ENCODE data around the gene IVD.

IVD gene

DNA sequence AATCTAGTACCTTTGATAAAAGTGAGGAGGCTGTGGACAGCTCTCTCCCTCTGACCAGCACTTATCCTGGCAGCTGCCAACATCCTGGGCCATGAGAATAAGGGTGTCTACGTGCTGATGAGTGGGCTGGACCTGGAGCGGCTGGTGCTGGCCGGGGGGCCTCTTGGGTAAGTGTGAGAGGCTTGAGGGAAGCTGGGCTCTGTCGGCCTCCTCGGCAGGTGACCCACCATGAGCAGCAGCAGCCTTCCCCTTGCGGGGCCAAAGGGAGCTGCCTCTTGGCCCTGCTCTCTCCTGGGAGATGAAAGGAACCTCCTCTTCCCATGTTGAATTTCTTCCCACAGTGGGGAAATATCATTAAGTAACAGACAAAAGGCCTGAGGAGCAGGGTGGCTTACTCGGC lies 9.2 kb downstream of the IVD start:
- no peak for DNase-seq (ENCODE audit: low read depth)

DNA sequence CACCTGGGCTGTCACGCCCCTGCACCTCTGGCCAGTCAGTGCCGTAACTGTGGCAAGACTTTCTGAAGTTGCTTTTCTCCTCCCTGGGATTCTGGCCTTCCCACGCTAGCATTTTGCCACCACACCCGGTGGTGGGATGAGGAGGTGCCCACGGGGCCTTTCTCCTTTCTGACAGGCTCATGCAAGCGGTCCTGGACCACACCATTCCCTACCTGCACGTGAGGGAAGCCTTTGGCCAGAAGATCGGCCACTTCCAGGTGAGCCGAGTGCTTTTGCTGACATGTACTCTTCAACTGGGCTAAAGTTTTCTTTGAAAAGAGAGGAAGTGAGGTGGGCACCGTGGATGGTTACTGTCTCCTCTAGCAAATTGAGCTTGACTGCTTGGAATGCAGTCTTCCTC lies 9.6 kb downstream of the IVD start:
- DNase-seq (ENCODE audit: low read depth): no peak

DNA sequence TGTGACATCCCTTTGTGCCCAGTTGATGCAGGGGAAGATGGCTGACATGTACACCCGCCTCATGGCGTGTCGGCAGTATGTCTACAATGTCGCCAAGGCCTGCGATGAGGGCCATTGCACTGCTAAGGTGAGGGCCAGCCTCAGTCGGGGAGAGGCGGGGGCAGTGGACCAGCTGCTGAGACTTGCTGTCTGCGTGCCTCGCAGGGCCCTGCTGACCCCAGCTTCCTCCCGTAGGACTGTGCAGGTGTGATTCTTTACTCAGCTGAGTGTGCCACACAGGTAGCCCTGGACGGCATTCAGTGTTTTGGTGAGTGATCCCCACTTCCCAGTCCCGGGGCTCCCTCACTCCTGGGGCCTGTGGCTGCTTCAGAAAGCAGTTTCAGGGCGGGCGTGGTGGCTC lies 10.5 kb downstream of the IVD start:
- no peak for DNase-seq (ENCODE audit: low read depth)

GRCh38 chr15:40418126-40418525 lies 12.5 kb downstream of the IVD start:
- no peak for DNase-seq (ENCODE audit: low read depth)

GRCh38 chr15:40420071-40420713 lies 14.6 kb downstream of the IVD start:
- DNase-seq (ENCODE audit: low read depth): no peak

- no peak for DNase-seq (ENCODE audit: low read depth)
These were observed 15.2 kb downstream of the IVD start for GRCh38 chr15:40420793-40421192.

GRCh38 chr15:40421246-40422157 lies 15.9 kb downstream of the IVD start:
- DNase-seq (ENCODE audit: low read depth): peak; percentile 67

GRCh38 chr15:40424483-40425115 lies 19.0 kb downstream of the IVD start:
- no peak for DNase-seq (ENCODE audit: low read depth)

- DNase-seq (ENCODE audit: low read depth): no peak
These were observed 20.1 kb downstream of the IVD start for GRCh38 chr15:40425681-40426080.

GRCh38 chr15:40427188-40427587 lies 21.6 kb downstream of the IVD start:
- DNase-seq (ENCODE audit: low read depth): no peak

DNA sequence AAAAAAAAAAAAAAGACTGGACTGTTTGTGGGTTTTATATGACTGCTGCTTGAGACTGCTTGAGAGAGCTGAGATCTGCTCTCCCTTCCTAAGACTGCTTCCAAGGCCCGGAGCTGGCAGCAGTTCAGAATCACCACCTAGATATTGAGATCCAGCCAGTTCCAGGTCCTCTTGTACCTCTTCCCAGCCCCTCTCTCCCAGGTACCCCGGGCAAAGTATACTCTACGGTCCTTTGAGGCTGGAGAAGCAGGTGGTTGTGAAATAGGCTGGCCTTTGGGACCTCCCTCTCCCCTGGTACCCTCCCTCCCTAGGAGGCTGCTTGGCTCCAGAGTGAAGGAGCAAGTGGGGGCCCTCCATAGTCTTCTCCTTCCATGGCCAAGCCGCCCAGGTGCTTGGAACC lies 22.6 kb downstream of the IVD start:
- DNase-seq (ENCODE audit: low read depth): no peak

- DNase-seq (ENCODE audit: low read depth): no peak
These were observed 23.6 kb downstream of the IVD start for GRCh38 chr15:40429068-40429710.

- DNase-seq (ENCODE audit: low read depth): no peak
These were observed 24.7 kb downstream of the IVD start for GRCh38 chr15:40430271-40430805.

DNA sequence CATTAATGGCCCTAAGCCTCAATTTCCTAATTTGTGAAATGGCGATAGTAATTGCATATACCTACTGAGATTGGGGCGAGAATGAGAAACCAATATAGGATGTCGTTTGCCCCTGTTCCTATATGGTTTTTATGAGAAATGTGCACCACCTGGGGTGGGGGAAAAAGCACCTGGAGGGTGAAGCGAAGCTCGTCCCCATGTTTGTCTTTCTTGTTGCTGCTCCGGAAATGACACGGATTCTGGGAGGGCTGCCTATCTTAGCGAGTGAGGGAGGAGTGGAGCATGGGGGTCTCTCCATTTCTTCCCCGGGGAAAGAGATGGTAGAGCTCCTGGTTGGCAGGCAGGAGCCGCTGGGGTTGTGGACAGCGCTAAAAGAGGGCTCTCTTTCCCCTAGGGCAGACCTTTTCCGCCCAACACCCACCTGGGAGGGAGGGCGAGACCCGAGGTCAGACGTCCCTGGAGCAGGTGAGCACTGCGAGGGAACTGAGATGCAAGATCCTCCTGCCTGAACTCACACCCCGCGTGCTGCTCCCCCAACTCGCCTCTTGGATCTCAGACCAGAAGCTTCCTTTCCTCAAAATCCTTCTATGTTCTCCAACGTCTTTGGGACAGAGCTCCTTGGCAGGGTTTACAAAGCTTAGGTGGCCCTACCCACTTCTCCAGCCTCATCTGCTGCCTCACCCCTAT lies 29.6 kb downstream of the IVD start:
- DNase-seq (ENCODE audit: low read depth): no peak

DNA sequence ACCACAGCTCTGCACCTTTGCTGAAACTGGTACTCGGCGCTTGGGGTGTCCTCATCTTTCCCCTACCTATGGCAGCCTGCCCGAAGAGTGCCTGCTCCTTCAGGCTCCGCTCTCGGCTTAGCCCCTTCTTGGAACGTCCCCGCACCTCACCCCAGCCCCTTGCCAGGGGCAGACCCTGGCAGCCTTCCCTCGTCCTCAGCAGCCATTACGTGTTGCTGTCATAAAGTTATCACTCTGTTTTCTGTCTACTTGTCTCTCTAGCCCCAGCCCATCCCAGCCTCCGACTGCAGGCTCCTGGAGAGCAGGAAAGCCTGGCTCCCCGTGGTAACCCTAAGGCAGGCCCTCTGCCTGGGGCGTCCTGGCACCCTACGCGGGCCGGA lies 30.1 kb downstream of the IVD start:
- DNase-seq (ENCODE audit: low read depth): no peak

- no peak for DNase-seq (ENCODE audit: low read depth)
These were observed 30.7 kb downstream of the IVD start for GRCh38 chr15:40436116-40436891.

DNA sequence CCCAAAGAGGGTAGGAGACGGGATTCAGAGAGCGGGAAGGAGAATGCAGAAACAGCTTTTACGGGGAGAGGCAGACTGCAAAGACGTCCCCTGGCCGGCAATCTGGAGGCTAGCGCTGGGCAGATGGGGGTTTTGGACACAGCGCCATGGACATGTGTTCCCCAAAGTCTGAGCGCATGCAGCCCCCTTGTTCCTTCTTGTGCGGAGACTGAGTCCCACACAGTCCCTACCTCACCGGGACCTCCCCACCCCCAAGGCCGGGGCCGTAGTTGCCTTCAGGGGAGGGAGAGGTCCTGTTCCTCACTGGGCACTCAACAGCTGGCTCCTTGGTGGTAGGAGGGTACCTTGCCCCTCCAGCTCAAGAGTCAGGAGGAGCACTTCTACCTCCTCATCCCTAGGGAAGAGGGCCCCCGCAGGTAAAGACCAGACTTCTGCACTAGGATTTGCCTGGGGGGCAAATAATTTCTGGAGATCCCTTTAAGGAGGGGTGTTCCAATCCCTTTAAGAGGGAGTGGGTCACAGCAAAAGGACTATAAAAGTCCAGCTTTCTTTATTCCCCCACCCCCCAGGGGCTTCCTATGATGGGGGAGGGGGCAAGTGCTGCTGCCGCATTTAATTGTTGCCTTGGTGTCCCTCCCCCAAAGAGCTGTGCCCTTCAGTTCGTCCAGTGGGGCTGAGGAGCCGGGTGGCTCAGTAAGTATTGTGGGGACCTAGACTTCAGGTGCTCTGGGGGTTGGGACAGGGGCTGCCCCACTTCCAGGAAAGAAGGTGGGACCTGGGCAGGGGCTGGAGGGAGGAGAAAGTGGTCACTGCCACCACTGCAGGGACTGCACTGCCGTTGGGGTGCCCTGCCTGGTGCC lies 31.5 kb downstream of the IVD start:
- DNase-seq (ENCODE audit: low read depth): no peak

GRCh38 chr15:40437752-40438687 lies 32.4 kb downstream of the IVD start:
- DNase-seq (ENCODE audit: low read depth): no peak

- no peak for DNase-seq (ENCODE audit: low read depth)
These were observed 33.1 kb downstream of the IVD start for GRCh38 chr15:40438712-40439111.

All from activated T-helper 9 cell treated with anti-CD3 and anti-CD28 coated beads, Interleukin-2, amount 50 U/mL, for 16 hours (primary cell).